ENCODE data around the gene BBOX1. TPM values are rescaled to one million over a fixed set of nuclear protein-coding genes. Genes with fewer than 3 reads are reported as not detected.
"Not testable (repeated sequence)": the region's sequence is repeated elsewhere in the genome, so short reads cannot be mapped to it uniquely, and the experiment has no call there.

Gene BBOX1
- total RNA-seq, 1 donor: not detected

DNA sequence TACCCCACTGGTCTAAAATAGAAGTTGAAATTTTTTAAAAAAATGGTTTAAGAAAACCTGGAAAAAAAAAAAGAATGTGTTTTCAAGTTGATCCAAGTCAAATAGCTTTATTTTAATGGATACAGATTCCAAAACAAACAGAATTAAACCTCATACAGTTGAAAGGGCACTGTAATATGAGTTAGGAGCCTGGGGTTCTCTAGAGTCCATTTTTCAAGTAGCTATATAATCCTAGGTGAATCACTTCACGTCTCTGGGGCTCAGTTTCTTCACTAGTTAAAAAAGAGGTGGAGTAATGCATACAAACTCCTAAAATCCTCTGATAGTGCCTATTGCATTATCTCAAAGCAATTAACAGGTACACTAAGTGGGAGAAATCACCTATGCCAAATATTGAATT is 132.9 kb downstream of the BBOX1 start:
- DNase-seq (ENCODE audit: low read depth): no peak
- TF ChIP-seq, protein P1, sequence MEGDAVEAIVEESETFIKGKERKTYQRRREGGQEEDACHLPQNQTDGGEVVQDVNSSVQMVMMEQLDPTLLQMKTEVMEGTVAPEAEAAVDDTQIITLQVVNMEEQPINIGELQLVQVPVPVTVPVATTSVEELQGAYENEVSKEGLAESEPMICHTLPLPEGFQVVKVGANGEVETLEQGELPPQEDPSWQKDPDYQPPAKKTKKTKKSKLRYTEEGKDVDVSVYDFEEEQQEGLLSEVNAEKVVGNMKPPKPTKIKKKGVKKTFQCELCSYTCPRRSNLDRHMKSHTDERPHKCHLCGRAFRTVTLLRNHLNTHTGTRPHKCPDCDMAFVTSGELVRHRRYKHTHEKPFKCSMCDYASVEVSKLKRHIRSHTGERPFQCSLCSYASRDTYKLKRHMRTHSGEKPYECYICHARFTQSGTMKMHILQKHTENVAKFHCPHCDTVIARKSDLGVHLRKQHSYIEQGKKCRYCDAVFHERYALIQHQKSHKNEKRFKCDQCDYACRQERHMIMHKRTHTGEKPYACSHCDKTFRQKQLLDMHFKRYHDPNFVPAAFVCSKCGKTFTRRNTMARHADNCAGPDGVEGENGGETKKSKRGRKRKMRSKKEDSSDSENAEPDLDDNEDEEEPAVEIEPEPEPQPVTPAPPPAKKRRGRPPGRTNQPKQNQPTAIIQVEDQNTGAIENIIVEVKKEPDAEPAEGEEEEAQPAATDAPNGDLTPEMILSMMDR (IDR thresholded peaks at IDR 0.05; ENCODE audit: insufficient read depth, low read depth, low read length): no peak
- H3K4me3 ChIP-seq (ENCODE audit: low read depth, low read length): no peak overlapping the region

DNA sequence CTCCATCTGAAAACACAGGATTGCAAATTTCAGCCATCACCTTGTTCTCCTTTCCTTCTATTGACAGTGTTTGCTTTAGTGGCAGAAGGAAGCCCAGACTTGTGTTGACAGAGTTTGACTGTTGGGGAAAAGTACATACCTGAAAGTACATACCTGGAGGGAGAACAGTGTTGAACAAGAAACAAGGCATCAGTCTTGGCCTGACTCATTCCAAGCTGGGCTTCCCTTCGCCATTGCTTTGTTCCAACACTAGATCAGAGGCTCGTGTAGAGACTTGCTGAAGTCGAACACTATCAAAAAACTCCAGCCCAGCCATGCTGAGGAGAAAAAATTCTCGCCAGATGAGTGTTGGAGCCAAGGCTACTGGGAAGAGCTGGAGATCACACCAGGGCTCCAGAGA is 133.4 kb downstream of the BBOX1 start:
- no peak for DNase-seq (ENCODE audit: low read depth)
- TF ChIP-seq, protein P1 (IDR thresholded peaks at IDR 0.05; ENCODE audit: insufficient read depth, low read depth, low read length): no peak
- no peak overlapping the region for H3K4me3 ChIP-seq (ENCODE audit: low read depth, low read length)

DNA sequence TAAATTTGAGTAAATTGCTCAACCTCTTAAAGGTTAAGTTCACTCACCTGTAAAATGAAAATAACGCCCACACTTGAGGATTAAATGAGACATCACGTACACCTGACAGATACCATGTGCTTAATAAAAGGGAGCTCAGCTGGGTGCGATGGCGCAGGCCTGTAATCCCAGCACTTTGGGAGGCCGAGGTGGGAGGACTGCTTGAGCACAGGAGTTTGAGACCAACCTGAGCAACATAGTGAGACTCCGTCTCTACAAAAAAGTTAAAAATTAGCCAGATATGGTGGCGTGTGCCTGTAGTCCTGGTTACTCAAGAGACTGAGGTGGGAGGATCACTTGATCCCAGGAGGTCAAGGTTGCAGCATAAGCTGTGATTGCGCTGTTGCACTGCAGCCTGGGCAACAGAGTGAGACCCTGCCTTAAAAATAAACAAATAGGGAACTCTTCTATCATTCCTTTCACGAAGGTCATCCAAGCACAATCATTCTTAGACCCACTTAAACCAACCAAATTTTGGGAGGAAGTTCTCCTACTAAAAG is 134.1 kb downstream of the BBOX1 start:
- TF ChIP-seq, protein P1 (IDR thresholded peaks at IDR 0.05; ENCODE audit: insufficient read depth, low read depth, low read length): no peak
- DNase-seq (ENCODE audit: low read depth): no peak
- H3K4me3 ChIP-seq (ENCODE audit: low read depth, low read length): no peak overlapping the region

DNA sequence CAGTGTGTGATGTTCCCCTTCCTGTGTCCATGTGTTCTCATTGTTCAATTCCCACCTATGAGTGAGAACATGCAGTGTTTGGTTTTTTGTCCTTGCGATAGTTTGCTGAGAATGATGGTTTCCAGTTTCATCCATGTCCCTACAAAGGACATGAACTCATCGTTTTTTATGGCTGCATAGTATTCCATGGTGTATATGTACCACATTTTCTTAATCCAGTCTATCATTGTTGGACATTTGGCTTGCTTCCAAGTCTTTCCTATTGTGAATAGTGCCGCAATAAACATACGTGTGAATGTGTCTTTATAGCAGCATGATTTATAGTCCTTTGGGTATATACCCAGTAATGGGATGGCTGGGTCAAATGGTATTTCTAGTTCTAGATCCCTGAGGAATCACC is 134.9 kb downstream of the BBOX1 start:
- DNase-seq (ENCODE audit: low read depth); H3K4me3 ChIP-seq (ENCODE audit: low read depth, low read length): not testable (repeated sequence)

Other genes starting within 250 kb of the BBOX1 start
- gene FIBIN, start 46.7 kb upstream of the BBOX1 start, total RNA-seq: 25.9 and 26.4 TPM in 2 replicates

All from fibroblast of villous mesenchyme (primary cell).